ENCODE measurements around the gene EPN2. TPM values are rescaled to one million over a fixed set of nuclear protein-coding genes. Genes with fewer than 3 reads are reported as not detected.
"Not testable (repeated sequence)": the region's sequence is repeated elsewhere in the genome, so short reads cannot be mapped to it uniquely, and the experiment has no call there.

EPN2 gene
- total RNA-seq, 1 experiment from 2014 or later: 19.1 TPM

- in situ Hi-C loops (cut with HindIII; ENCODE audit: low pct_unique_long_range_greater_than_20kb, low sequenced_read_pairs): no loop called here
Measured at GRCh38 chr17:19344311-19345066, 107.3 kb downstream of the EPN2 start.

GRCh38 chr17:19345067-19345460 lies 107.9 kb downstream of the EPN2 start:
- in situ Hi-C loops (cut with HindIII; ENCODE audit: low pct_unique_long_range_greater_than_20kb, low sequenced_read_pairs): no loop called here
- DNase-seq (ENCODE audit: low read depth): no peak

More at GRCh38 chr17:19344311-19345066, 107.3 kb downstream of the EPN2 start:
- no peak for DNase-seq (ENCODE audit: low read depth)

GRCh38 chr17:19345486-19346350 lies 108.6 kb downstream of the EPN2 start:
- no peak for DNase-seq (ENCODE audit: low read depth)
- in situ Hi-C loops (cut with HindIII; ENCODE audit: low pct_unique_long_range_greater_than_20kb, low sequenced_read_pairs): no loop called here

- peak; percentile 78 for DNase-seq (ENCODE audit: low read depth)
- in situ Hi-C loops (cut with HindIII; ENCODE audit: low pct_unique_long_range_greater_than_20kb, low sequenced_read_pairs): no loop called here
Measured at GRCh38 chr17:19346351-19347255, 109.4 kb downstream of the EPN2 start.

- in situ Hi-C loops (cut with HindIII; ENCODE audit: low pct_unique_long_range_greater_than_20kb, low sequenced_read_pairs): no loop called here
- DNase-seq (ENCODE audit: low read depth): no peak
Measured at GRCh38 chr17:19347323-19348080, 110.3 kb downstream of the EPN2 start.

GRCh38 chr17:19348081-19348650 lies 111.0 kb downstream of the EPN2 start:
- DNase-seq (ENCODE audit: low read depth): no peak
- in situ Hi-C loops (cut with HindIII; ENCODE audit: low pct_unique_long_range_greater_than_20kb, low sequenced_read_pairs): no loop called here

GRCh38 chr17:19348806-19349205 lies 111.6 kb downstream of the EPN2 start:
- DNase-seq (ENCODE audit: low read depth): no peak
- in situ Hi-C loops (cut with HindIII; ENCODE audit: low pct_unique_long_range_greater_than_20kb, low sequenced_read_pairs): no loop called here

GRCh38 chr17:19353401-19353800 lies 116.2 kb downstream of the EPN2 start:
- in situ Hi-C loops (cut with HindIII; ENCODE audit: low pct_unique_long_range_greater_than_20kb, low sequenced_read_pairs); DNase-seq (ENCODE audit: low read depth): not testable (repeated sequence)

GRCh38 chr17:19354748-19355147 lies 117.6 kb downstream of the EPN2 start:
- in situ Hi-C loops (cut with HindIII; ENCODE audit: low pct_unique_long_range_greater_than_20kb, low sequenced_read_pairs): no loop called here

GRCh38 chr17:19357351-19357750 lies 120.2 kb downstream of the EPN2 start:
- no peak for DNase-seq (ENCODE audit: low read depth)
- in situ Hi-C loops (cut with HindIII; ENCODE audit: low pct_unique_long_range_greater_than_20kb, low sequenced_read_pairs): no loop called here

More at GRCh38 chr17:19354748-19355147, 117.6 kb downstream of the EPN2 start:
- no peak for DNase-seq (ENCODE audit: low read depth)

- no peak for DNase-seq (ENCODE audit: low read depth)
- in situ Hi-C loops (cut with HindIII; ENCODE audit: low pct_unique_long_range_greater_than_20kb, low sequenced_read_pairs): no loop called here
Measured at GRCh38 chr17:19357761-19358160, 120.6 kb downstream of the EPN2 start.

- in situ Hi-C loops (cut with HindIII; ENCODE audit: low pct_unique_long_range_greater_than_20kb, low sequenced_read_pairs): no loop called here
- DNase-seq (ENCODE audit: low read depth): no peak
Measured at GRCh38 chr17:19359151-19359550, 122.0 kb downstream of the EPN2 start.

GRCh38 chr17:19359856-19360255 lies 122.7 kb downstream of the EPN2 start:
- in situ Hi-C loops (cut with HindIII; ENCODE audit: low pct_unique_long_range_greater_than_20kb, low sequenced_read_pairs): no loop called here
- DNase-seq (ENCODE audit: low read depth): no peak

GRCh38 chr17:19360772-19361171 lies 123.6 kb downstream of the EPN2 start:
- in situ Hi-C loops (cut with HindIII; ENCODE audit: low pct_unique_long_range_greater_than_20kb, low sequenced_read_pairs): no loop called here
- DNase-seq (ENCODE audit: low read depth): no peak

- DNase-seq (ENCODE audit: low read depth): no peak
- in situ Hi-C loops (cut with HindIII; ENCODE audit: low pct_unique_long_range_greater_than_20kb, low sequenced_read_pairs): no loop called here
Measured at GRCh38 chr17:19361326-19361725, 124.2 kb downstream of the EPN2 start.

- in situ Hi-C loops (cut with HindIII; ENCODE audit: low pct_unique_long_range_greater_than_20kb, low sequenced_read_pairs): no loop called here
- DNase-seq (ENCODE audit: low read depth): no peak
Measured at GRCh38 chr17:19361944-19362276, 124.7 kb downstream of the EPN2 start.

GRCh38 chr17:19362277-19363113 lies 125.3 kb downstream of the EPN2 start, which contains the start of gene B9D1:
B9D1 (minus strand) TSS chr17:19362723; CDS start chr17:19362569, 154 bp downstream.
- peak; percentile 89 for DNase-seq (ENCODE audit: low read depth)
- in situ Hi-C loops (cut with HindIII; ENCODE audit: low pct_unique_long_range_greater_than_20kb, low sequenced_read_pairs): no loop called here

All from Caki2 (cell line).